ENCODE results near the gene RFLNA. TPM values are rescaled to one million over a fixed set of nuclear protein-coding genes. Genes with fewer than 3 reads are reported as not detected.
A peak's percentile ranks its signal among the peaks of the same experiment; 100 is the strongest.

RFLNA gene
- total RNA-seq, 2 donors from 2014 or later: 2.0 to 6.5 TPM

GRCh38 chr12:124326871-124327270 lies 32.0 kb downstream of the RFLNA start:
- no peak for DNase-seq (ENCODE audit: low spot score)
- TF ChIP-seq CTCF (IDR thresholded peaks at IDR 0.05): no peak
- H3K27me3 ChIP-seq (replicated peaks; ENCODE audit: insufficient read depth): no peaks in the 10 kb centered on the region
- no peak overlapping the region for H3K4me3 ChIP-seq
- no peak for ATAC-seq (ENCODE audit: insufficient number of reproducible peaks, low FRiP score, low read depth)
- peaks cover 6% of the 10 kb centered on the region for H3K9me3 ChIP-seq
- H3K27ac ChIP-seq: peak overlapping the region; percentile 64 to 75
- H3K4me1 ChIP-seq (ENCODE audit: control insufficient read depth in 1 of 2, low read depth in 2 of 2): peaks cover 13 to 35% of the 10 kb centered on the region in 2 donors
- H3K36me3 ChIP-seq: peaks cover 51% of the 10 kb centered on the region

DNA sequence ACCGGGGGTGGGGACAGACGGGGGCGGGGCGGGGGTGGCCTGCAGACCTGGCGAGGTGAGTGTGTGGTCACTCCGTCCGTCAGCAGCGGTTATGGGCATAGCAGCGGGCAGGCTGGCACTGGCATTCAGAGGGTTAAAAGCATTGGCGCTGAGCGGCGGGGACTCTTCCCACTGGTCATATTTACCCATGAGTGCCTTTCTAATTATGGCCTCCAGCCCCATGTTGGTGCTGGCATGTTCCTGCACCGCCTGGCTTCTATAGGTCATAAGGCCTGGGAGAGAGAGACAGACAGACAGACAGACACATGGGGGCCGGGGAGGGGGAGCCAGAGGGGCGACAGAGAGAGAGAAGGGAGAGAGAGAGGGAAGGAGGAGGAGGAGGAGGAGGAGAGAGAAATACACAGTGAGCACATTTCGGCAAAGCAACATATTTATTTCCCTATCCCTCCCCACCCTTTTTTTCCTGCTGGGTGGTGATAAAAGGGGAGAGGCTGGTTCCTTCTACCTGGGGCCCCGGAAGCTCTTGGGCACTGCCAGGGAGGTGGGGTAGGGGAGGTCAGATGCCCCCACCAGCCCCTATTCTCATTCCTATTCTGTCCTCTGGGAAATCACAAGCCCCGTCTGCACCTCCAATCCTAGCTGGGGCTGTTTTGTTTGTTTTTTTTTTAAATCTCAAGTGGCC lies 32.6 kb downstream of the RFLNA start:
- H3K9me3 ChIP-seq: peaks cover 6% of the 10 kb centered on the region
- H3K4me1 ChIP-seq (ENCODE audit: control insufficient read depth in 1 of 2, low read depth in 2 of 2): peaks cover 13 to 29% of the 10 kb centered on the region in 2 donors
- H3K36me3 ChIP-seq: peaks cover 57% of the 10 kb centered on the region
- no peak for TF ChIP-seq CTCF (IDR thresholded peaks at IDR 0.05)
- no peaks in the 10 kb centered on the region for H3K27me3 ChIP-seq (replicated peaks; ENCODE audit: insufficient read depth)
- peak overlapping the region; percentile 40 for H3K4me3 ChIP-seq
- peak overlapping the region; percentile 64 to 66 for H3K27ac ChIP-seq
- DNase-seq (ENCODE audit: low spot score) (no peak), ATAC-seq (ENCODE audit: insufficient number of reproducible peaks, low FRiP score, low read depth) (no peak)

DNA sequence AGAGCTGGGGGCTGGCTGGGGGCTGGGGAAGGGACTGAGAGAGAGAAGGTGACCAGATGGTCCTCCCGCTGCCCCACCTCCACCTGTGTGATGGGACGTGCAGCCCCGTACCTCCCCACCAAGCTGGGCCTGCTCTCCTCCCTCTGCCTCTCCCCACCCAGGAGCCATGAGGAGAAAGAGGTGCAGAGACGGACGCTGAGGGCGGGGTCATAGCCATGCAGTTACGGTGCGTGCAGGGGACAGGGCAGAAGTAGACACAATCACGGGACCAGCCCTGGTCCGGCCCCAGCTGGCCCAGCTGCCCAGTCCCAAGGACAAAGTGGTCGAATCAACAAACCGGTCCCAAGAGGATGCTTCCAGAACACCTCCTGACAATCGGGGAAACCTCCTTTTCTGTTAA lies 33.2 kb downstream of the RFLNA start:
- TF ChIP-seq CTCF (IDR thresholded peaks at IDR 0.05): no peak
- Histone ChIP-seq H3K4me1 (ENCODE audit: control insufficient read depth in 1 of 2, low read depth in 2 of 2) (peaks cover 13 to 29% of the 10 kb centered on the region in 2 donors), H3K36me3 (peaks cover 63% of the 10 kb centered on the region), H3K27ac (peak overlapping the region; percentile 64 to 66), H3K27me3 (replicated peaks; ENCODE audit: insufficient read depth) (no peaks in the 10 kb centered on the region), H3K9me3 (peaks cover 6% of the 10 kb centered on the region), H3K4me3 (no peak overlapping the region)
- ATAC-seq (ENCODE audit: insufficient number of reproducible peaks, low FRiP score, low read depth): no peak
- DNase-seq (ENCODE audit: low spot score): no peak

- no peak for DNase-seq (ENCODE audit: low spot score)
- Histone ChIP-seq H3K4me1 (ENCODE audit: control insufficient read depth in 1 of 2, low read depth in 2 of 2) (peaks cover 13 to 29% of the 10 kb centered on the region in 2 donors), H3K27me3 (replicated peaks; ENCODE audit: insufficient read depth) (no peaks in the 10 kb centered on the region), H3K4me3 (no peak overlapping the region), H3K36me3 (peaks cover 60% of the 10 kb centered on the region), H3K9me3 (peaks cover 6% of the 10 kb centered on the region), H3K27ac (no peak overlapping the region)
- TF ChIP-seq CTCF (IDR thresholded peaks at IDR 0.05): no peak
- no peak for ATAC-seq (ENCODE audit: insufficient number of reproducible peaks, low FRiP score, low read depth)
Observed at GRCh38 chr12:124328636-124329035, 33.7 kb downstream of the RFLNA start.

- ATAC-seq (ENCODE audit: insufficient number of reproducible peaks, low FRiP score, low read depth): no peak
- Histone ChIP-seq H3K27me3 (replicated peaks; ENCODE audit: insufficient read depth) (no peaks in the 10 kb centered on the region), H3K4me1 (ENCODE audit: control insufficient read depth in 1 of 2, low read depth in 2 of 2) (peaks cover 10 to 21% of the 10 kb centered on the region in 2 donors), H3K9me3 (no peaks in the 10 kb centered on the region), H3K36me3 (peaks cover 67% of the 10 kb centered on the region), H3K27ac (no peak overlapping the region), H3K4me3 (no peak overlapping the region)
- TF ChIP-seq CTCF (IDR thresholded peaks at IDR 0.05): no peak
- DNase-seq (ENCODE audit: low spot score): no peak
Observed at GRCh38 chr12:124332058-124332672, 37.3 kb downstream of the RFLNA start.

Data from thoracic aorta (tissue), 2 donors.